Mucosa of gallbladder (tissue), 1 donor: ENCODE measurements around the gene CCR3. TPM values are rescaled to one million over a fixed set of nuclear protein-coding genes. Genes with fewer than 3 reads are reported as not detected.

Experiments
- DNase-seq: peaks from one replicate; pipeline ENCODE4 v3.0.0-alpha.2; 2020; ENCODE audit warnings: low spot score
- total RNA-seq: library from RNA; stranded (reverse); gene quantifications from one replicate; pipeline ENCODE4 v1.2.1, GENCODE V29; 2021
- donor health status: DM: no; HTN: no; CAD: no.

The CCR3 gene
- total RNA-seq, 1 donor from 2014 or later: not detected

- no peak for DNase-seq
Observed at GRCh38 chr3:46297658-46298423, 55.6 kb downstream of the CCR3 start.

GRCh38 chr3:46298871-46299607, 56.8 kb downstream of the CCR3 start:
- DNase-seq: no peak

GRCh38 chr3:46299608-46300460, 57.6 kb downstream of the CCR3 start:
- DNase-seq: no peak

- no peak for DNase-seq
Observed at GRCh38 chr3:46300461-46300789, 58.2 kb downstream of the CCR3 start.

GRCh38 chr3:46301122-46301835, 59.0 kb downstream of the CCR3 start:
- DNase-seq: no peak

GRCh38 chr3:46303240-46303639, 61.0 kb downstream of the CCR3 start:
- no peak for DNase-seq

GRCh38 chr3:46304739-46305138, 62.5 kb downstream of the CCR3 start:
- DNase-seq: no peak

- DNase-seq: peak; percentile 73
Observed at GRCh38 chr3:46312991-46313390, 70.7 kb downstream of the CCR3 start.

- no peak for DNase-seq
Observed at GRCh38 chr3:46314517-46314916, 72.3 kb downstream of the CCR3 start.

- no peak for DNase-seq
Observed at GRCh38 chr3:46316206-46316605, 73.9 kb downstream of the CCR3 start.

Other genes starting within 250 kb of the CCR3 start
- 94.4 TPM for gene FYCO1, start 246.6 kb upstream of the CCR3 start, total RNA-seq
- gene XCR1, start 215.0 kb upstream of the CCR3 start, total RNA-seq: 0.66 TPM
- gene CCR1, start 34.1 kb upstream of the CCR3 start, total RNA-seq: 4.8 TPM
- gene CCR2, start 111.7 kb downstream of the CCR3 start, total RNA-seq: 4.1 TPM
- gene CCR5, start 128.5 kb downstream of the CCR3 start, total RNA-seq: 3.9 TPM
- gene CCRL2, start 164.8 kb downstream of the CCR3 start, total RNA-seq: 9.1 TPM
- gene LTF, start 222.4 kb downstream of the CCR3 start, total RNA-seq: 0.83 TPM